ENCODE measurements around the gene AOPEP.

- TF ChIP-seq CTCF (conservative IDR thresholded peaks at IDR 0.05) (no peak), ZFX (IDR thresholded peaks at IDR 0.05) (no peak)
These were observed 290.6 kb downstream of the AOPEP start for GRCh38 chr9:95017062-95017461.
